Occipital lobe (tissue), 2 donors: ENCODE data around the gene IL12B. TPM values are rescaled to one million over a fixed set of nuclear protein-coding genes. Genes with fewer than 3 reads are reported as not detected.
"Not testable (repeated sequence)": the region's sequence is repeated elsewhere in the genome, so short reads cannot be mapped to it uniquely, and the experiment has no call there.

Experiments used
- DNase-seq: peaks from one replicate; lab custom pipeline; 2025; lab: John Stamatoyannopoulos, UW
- total RNA-seq: library from RNA; depleted of rRNA; stranded (reverse); fragments of >200 nt; gene quantifications from one replicate; pipeline ENCODE4 v1.2.3, GENCODE V29; 2014

Gene IL12B
- total RNA-seq: not detected

DNA sequence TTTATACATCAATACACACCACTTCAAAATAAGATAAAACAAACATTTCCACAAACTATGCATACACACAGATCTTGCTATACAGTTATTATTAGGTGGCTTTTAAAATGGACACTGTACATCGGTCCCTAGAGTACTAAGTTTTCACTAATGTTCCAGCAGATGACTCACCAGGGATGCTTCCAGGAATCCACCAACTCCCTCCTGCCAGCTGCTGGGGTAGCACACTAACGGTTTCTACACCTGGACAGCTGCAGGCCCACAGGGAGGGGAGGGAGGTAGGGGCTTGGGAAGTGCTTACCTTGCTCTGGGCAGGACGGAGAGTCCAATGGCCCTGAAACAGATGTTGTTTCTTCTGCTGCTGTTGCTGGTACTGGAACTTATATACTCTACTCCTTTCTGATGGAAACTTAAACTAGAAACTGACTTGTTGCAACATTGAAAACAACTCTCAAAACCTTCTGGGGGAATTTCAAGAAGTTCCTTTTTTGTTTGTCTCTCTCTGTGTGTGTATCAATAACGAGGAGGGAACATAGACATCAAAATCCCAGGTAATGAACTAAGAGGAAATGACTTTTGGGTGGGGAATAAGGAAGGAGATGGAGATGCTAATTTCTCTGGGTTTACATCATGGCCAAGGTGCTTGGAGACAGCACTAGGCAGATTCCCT lies at the start of gene IL12B:
IL12B (minus strand) TSS at position 357 of the 670 bp plus-strand sequence. CDS start 3,705 bp downstream, outside the sequence.
- no peak for DNase-seq

DNA sequence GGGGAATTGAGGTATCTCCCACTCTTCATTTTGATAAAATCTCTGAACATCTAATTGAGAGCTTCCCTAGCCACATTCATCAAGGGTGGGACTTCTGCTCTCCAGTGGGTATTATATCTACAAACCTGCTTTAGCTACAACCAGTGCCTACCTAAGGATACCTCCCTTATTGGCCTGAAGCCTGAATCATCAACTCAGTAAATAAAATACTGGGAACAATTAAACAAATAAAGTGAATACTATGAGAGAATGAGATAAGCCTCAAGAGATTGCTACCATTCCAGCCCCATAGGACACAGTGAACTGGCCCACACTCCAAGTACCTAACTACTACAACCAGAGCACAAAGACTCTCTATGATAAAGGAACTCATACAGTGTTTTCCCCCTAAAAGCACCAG lies 47.4 kb upstream of the IL12B start:
- no peak for DNase-seq

DNA sequence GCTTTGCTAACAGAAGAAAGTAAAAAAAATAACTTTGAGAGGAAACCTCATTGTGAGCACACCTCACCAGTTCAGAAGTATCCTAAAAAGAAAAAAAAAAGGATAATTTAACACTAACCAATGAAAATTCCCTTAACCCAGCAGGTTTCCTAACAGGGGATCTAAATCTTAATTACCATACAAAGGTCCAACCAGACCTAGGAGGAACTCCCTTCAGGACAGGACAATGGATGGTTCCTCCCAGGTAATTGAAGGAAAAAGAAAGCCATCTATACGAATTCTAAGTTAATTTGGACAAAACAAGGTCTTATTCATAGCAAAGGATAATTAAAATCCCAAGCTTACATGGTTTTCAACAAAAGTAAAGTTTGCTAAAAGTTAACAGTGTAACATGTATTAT lies 37.6 kb upstream of the IL12B start:
- DNase-seq: not testable (repeated sequence)

- not testable (repeated sequence) for DNase-seq
Measured at GRCh38 chr5:159366776-159367175, 36.5 kb upstream of the IL12B start.

- no peak for DNase-seq
Measured at GRCh38 chr5:159362220-159362619, 31.9 kb upstream of the IL12B start.

DNA sequence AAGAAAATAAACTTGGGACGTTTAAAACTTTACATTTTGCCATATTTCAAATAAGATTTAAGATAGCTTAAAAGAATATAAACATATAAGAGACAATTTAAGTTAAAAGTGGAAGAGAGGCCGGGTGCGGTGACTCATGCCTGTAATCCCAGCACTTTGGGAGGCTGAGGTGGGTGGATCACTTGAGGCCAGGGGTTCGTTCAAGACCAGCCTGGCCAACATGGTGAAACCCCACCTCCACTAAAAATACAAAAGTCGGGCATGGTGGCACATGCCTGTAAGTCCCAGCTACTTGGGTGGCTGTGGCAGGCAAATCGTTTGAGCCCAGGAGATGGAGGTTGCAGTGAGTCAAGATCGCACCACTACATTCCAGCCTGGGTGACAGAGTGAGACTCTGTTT lies 29.6 kb upstream of the IL12B start:
- not testable (repeated sequence) for DNase-seq

DNA sequence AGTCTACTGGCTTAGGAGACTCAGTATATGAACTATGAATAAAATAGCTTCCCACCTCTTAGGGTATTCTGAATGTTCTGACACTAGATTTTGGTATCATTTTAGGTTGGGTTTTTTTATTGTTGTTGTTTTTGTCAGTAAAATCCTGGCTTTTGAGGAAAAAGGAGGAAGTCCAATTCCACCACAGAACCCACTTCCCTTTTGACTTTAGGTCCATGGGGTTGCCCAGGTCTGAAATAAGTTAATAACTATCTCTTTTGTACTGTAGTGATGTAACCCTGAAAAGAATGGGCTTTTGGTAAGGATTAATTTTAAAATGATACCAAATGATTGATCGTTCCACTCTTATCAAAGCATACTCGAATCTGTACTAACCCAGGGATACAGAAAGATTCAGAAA lies 29.1 kb upstream of the IL12B start:
- no peak for DNase-seq

DNA sequence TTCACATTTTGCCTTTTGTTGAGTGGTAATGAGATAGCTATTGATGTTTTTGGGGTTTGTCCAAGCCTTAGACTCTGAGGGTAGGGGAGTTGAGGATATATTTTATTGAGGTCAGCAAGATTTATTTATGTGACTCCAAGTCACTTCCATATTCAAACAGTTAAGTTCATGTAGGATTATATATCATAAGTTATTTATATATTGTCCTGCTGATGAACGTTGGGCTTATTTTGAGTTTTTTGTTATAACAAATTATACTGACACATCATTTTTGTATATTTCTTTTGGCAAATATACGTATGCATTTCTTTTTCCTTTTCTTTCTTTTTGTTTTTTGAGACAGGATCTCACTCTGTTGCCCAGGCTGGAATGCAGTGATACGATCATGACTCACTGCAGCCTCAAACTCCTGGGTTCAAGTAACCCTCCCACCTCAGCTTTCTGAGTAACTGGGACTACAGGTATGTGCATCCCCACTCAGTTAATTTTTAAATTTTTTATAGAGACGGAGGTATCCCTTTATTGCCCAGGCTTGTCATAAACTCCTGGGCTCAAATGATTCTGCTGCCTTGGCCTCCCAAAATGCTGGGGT lies 23.5 kb upstream of the IL12B start:
- DNase-seq: no peak

DNA sequence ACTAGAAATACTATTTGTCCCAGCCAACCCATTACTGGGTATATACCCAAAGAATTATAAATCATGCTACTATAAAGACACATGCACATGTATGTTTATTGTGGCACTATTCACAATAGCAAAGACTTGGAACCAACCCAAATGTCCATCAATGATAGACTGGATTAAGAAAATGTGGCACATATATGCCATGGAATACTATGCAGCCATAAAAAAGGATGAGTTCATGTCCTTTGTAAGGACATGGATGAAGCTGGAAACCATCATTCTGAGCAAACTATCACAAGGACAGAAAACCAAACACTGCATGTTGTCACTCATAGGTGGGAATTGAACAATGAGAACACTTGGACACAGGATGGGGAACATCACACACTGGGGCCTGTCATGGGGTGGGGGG lies 20.4 kb upstream of the IL12B start:
- not testable (repeated sequence) for DNase-seq

- not testable (repeated sequence) for DNase-seq
Measured at GRCh38 chr5:159350216-159350615, 19.9 kb upstream of the IL12B start.

DNA sequence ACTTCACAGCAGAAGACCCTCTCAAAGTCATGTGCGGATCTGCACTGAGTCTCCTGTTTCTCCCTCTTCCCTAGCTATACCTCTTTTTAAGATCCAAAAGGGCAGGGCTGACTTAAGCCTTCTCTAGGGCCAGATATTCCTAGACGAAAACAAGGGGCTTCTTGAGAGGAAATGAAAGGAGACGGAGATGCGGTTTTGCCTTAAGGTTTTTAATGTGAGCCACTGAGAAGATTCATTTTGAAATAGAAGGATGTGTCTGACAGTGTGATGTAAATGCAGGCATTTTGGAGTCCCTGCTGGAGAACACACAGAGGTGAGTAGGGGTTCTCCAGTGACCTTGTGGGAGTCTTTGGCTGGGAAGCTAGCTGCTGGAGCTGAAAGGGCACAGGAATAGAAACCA lies 15.6 kb upstream of the IL12B start:
- DNase-seq: no peak

GRCh38 chr5:159345336-159345735 lies 15.0 kb upstream of the IL12B start:
- no peak for DNase-seq

DNA sequence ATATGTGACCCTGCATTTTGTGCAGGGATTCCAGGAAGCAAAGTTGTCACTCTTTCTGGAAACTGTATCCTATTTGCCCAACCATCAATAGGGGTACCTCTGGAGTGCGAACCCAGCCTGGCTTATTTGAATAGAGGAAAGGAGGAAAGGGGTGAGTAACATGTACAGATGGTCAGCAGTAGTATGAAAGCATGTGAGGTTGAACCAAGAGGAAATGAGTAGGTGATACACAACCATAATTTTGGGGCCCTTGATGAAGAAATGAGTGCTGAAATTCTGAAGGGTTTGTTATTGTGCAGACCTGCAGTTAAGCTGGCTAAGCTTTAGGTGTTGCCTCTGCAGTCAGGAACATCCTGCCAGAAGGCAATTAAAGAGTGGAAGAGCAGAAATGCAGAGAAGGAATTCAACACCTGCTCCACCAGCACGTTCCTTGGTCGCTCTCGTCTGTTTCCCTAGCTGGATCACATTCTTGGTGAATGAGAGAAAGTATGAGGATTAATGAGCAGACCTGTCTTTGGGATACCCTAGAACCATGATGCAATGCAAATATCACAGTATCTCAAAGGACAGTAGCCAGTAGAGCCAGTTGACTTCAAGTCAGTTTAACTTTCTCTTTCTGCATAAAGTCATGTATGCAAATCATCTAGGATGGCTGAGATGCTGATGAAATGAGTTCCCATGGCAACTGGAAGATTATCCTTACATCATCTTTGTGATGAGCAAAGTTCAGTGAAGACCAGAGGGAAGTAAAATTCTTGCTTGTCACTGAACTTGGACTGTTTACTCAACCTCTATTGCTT lies 13.2 kb upstream of the IL12B start:
- no peak for DNase-seq

GRCh38 chr5:159342840-159343239 lies 12.6 kb upstream of the IL12B start:
- DNase-seq: no peak

GRCh38 chr5:159341906-159342310 lies 11.6 kb upstream of the IL12B start:
- DNase-seq: no peak

DNA sequence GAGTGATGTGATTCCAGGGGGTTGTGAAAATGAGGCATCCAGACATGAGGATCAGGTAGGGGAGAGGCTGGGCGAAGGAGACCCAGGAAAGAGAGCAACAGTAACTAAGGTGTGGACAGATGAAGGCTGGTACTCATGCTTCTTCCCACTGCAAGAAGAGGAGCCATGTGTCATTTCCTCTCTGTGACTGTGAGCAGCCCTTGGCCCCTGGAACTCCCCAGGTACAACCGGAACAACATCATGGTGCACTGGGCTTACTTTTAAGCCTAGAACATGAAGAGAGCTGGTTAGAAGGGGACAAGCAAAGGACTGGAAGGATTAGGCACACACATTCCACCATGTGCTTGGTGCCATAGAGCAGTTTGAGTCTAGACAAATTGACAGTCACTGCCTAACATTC lies 10.9 kb upstream of the IL12B start:
- no peak for DNase-seq

GRCh38 chr5:159340511-159340910 lies 10.2 kb upstream of the IL12B start:
- DNase-seq: no peak

DNA sequence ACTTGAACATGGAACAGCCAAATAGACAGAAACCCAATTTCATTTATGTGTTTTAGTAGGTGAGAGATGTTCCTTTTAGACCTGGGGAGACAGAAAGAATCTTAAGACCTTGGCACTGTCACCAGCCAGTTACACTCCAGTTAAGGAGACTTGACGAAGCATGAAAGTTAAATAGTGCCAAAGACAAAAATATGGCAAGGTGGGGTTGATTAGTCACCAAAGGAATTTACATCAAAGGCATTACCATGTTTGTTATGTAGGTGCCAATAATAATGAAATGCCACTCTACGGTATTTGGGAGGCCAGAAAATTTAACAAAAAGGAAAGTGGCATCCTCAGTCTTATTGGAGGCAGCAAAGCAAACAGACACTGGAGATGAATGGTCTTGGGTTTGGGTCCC lies 9.2 kb upstream of the IL12B start:
- DNase-seq: no peak

- no peak for DNase-seq
Measured at GRCh38 chr5:159338118-159338517, 7.8 kb upstream of the IL12B start.

DNA sequence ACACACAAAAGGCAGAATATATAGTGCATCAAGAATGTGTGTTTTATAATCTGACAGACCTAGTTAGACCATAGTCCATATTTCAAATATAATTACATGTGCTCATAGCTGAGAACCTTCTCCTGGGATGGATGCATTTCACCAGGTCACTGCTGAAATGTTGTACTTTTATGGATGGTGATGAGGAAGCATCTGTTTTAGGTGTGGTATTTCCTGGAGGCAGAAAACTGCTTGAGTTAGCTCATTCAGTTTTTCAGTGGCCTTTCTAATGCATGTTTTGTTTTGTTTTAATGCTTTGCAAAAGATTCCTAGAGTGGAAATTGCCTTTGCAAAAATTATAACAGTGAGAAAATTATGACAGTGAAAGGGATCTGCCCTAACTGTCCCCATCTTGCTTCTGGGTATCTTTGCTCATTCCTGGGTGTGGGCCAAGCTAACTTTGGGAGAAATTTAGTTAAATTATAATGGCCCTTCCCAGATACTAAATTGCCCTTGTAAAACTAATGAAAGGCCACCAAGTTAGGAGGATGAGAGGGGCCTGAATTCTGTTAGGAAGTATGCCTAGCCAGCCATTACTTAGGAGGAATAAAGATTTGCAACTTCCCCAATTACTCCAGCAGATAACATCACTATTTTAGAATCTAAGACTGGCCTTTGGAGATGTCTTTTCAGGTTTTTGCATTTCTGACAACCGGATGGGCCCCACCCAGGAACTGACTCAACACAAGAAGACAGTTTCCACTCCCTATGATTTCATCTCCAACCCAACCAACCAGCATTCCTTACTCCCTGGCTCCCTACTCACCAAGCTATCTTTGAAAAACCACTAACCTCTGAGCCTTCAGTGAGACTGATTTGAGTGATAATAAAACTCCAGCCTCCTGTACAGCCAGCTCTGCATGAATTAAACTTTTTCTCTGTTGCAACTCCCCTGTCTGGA lies 7.0 kb upstream of the IL12B start:
- no peak for DNase-seq

GRCh38 chr5:159336586-159336985 lies 6.3 kb upstream of the IL12B start:
- DNase-seq: no peak

DNA sequence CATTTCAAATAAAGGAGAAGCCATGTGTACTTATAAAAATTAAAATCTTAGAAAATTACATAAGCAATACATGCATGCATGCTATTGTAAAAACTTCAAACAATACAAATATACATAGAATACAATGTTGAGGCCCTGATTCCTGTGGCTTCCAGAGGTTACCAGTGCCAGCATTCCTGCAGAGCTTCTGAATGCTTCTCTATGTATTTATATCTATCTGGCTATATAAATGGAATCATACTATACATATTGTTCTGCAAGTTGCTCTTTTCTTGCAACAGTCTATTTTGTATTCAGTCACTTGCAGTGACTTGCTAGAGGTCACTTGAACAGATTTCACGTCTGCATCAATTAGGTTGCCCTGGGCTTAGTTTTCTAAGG lies 3.2 kb upstream of the IL12B start:
- no peak for DNase-seq
